Kidney tubule cell (primary cell): ENCODE data around the gene PERM1.

ENCODE experiments used
- DNase-seq: peaks from one replicate; pipeline ENCODE4 v3.0.0-alpha.2; 2018; ENCODE audit warnings: low spot score

Gene PERM1

DNA sequence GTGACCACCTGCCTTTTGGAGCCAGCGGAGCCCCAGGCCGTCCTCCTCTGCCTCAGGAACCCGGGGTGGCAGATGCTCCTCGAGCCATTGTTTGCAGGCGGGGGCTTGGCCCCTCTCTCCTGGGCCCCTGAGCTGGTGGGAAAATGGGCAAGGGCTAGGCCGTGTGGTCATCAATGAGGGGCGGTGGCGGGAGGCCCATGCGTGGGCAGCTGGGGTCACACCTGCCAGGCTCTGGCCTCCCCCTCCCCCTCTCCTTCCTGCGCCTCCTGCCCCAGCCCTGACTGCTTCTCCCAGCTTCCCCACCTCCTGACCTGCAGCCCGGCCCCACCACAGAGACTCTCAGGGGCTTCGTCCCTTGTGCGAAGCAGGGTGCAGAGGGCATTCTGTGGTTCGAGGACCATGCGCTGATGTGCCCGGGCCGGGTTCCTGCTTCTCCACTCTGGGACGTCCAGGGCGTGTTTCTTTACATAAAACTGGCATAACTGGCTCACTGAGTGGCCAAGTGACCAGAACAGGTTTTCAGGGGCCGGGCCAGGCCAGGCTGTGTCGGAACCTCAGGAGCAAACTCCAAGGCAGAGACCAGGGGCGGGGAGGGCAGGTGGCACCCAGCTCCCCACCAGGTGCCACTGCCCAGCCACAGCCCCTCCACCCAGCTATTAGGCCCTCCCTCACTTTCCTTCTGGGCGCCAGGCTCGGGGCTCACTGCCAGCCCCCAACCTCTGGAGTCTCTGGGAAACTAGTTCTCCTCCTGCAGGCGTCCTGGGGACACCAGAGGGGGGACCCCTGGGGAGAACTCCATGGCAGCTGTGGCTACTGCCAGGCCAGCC lies 48.9 kb downstream of the PERM1 start:
- DNase-seq: no peak

DNA sequence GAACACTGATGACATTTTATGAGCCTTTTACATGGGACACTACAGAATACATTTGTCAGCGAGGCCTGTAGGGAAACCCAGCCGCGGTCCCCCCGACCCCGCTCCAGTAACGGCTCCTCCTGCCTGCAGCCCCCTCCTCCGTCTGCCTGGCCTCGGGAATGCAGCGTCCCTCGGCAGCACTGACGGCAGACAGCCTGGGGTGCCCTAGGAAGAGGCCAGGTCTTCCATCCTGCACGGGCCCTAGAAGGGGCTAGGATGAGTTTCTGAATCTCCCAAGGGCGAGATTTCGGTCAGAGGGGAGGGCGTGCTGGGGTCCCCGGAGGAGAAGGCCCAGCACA lies 49.8 kb downstream of the PERM1 start:
- DNase-seq: no peak

GRCh38 chr1:931380-932172 lies 50.3 kb downstream of the PERM1 start:
- no peak for DNase-seq

GRCh38 chr1:930633-931138 lies 51.2 kb downstream of the PERM1 start:
- no peak for DNase-seq

GRCh38 chr1:929712-930632 lies 51.9 kb downstream of the PERM1 start:
- DNase-seq: no peak

DNA sequence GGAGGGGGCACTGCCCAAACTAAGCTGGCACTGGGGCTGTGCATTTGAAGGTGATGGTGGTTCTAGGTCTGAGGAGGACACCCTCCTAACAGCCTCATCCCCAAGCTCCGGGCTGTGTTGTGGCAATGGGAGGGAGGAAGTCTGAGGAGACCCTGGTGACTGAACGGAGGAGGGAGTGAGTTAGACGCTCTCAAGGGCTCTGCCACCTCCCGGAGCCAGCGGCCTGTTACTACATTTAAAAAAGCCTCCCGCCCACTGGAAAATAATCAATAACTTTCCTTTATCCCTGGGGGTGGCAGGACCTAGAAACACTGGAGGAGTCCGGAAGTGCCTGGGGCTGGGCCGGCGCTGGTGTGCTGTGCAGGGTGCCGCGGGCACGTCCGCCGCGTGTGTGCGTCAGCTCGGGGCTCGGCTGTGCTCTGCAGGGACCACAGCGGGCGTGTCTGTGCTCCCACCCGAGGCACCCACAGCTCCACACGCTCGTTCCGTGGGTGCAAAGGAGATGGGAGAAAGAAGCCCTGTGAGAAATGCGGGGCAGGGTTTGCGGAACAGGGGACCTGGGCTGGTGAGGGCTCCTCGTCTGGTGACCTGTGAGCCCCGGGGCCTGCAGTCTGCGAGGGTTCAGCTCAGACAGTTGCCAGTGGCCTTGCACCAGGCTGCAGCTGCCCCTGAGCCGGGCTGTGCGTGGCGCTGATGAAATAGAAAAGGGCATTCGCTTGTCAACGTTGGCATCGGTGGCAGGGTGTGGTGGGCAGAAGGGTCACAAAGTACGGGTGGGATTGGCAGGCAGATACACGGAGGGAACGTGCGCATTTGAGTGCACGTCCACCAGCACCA lies 52.9 kb downstream of the PERM1 start:
- DNase-seq: no peak

- no peak for DNase-seq
Measured at GRCh38 chr1:927748-928147, 54.1 kb downstream of the PERM1 start.

DNA sequence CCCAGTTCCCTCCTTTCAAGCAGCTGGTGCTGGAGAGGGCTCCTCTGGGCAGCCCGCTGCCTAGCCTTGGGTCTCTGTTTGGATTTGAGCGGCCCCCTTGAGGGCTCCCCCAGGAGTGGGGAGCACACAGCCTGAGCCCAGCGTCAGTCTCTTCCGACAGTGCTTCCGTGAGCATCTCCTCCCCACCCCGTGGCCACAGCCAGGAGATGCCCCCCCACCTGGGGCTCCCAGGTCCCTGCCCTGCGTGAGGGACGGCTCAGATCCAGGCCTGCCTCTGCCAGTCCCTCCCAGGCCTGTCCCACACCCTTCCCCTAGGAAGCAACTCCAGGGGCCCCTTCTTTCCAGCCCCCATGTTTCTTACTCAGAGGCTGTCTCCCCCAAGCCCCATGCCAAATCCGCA lies 54.7 kb downstream of the PERM1 start:
- no peak for DNase-seq

DNA sequence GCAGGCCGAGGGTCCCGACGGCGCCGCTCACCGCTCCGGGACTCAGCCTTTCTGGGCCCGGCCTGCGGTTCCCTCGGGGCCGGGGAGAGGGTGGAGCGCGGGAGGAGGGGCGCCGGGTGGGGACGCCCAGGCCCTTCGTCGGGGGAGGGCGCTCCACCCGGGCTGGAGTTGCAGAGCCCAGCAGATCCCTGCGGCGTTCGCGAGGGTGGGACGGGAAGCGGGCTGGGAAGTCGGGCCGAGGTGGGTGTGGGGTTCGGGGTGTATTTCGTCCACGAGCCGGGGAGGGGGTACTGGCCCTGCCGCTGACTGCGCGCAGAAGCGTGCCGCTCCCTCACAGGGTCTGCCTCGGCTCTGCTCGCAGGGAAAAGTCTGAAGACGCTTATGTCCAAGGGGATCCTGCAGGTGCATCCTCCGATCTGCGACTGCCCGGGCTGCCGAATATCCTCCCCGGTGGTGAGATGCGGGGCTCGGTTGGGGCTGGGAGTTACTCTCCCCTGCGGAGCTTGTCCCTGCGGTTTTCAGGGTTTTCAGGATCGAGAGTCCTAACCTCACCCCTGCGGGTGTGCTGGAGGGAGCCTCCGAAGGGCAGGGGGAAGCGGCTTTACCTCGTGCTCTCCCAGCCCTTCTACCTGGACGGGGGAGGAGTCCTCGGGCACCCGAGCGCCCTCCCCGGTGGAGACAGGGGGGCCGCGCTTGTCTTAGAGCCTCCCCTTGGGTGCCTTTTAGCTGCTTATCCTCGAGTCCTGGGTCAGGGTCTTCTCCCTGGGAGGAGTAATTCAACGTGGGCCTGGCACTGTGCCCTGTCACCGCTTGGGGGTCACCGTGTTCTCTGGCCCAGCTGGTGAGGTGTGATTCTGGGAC lies 56.1 kb downstream of the PERM1 start:
- DNase-seq: no peak
